Measurements from ENCODE around the gene PDE8A. TPM values are rescaled to one million over a fixed set of nuclear protein-coding genes. Genes with fewer than 3 reads are reported as not detected.

PDE8A gene
- total RNA-seq, 1 experiment from 2014 or later, result 40.0 TPM

- Histone ChIP-seq H3K9me3 (ENCODE audit: control insufficient read depth, insufficient read depth, low read depth, low read length) (no peaks in the 10 kb centered on the region), H3K4me3 (ENCODE audit: low read depth in 2 of 2, low read length in 2 of 2) (no peak overlapping the region), H3K27me3 (ENCODE audit: control insufficient read depth, insufficient read depth, low read length) (no peaks in the 10 kb centered on the region), H3K4me1 (ENCODE audit: control insufficient read depth, insufficient read depth, low read length) (peaks cover 9% of the 10 kb centered on the region; the same call in 1 of the 2 replicates), H3K27ac (ENCODE audit: low read length) (no peak overlapping the region), H3K36me3 (ENCODE audit: control insufficient read depth, insufficient read depth, low read length) (no peaks in the 10 kb centered on the region)
- ATAC-seq (no peak), DNase-seq (ENCODE audit: low read depth, low spot score) (no peak)
- intact Hi-C loops (cut with micrococcal nuclease; ENCODE audit: unreplicated experiment), result no loop called here
- POLR2A ChIA-PET, result no interaction called here
- TF ChIP-seq, protein P1, sequence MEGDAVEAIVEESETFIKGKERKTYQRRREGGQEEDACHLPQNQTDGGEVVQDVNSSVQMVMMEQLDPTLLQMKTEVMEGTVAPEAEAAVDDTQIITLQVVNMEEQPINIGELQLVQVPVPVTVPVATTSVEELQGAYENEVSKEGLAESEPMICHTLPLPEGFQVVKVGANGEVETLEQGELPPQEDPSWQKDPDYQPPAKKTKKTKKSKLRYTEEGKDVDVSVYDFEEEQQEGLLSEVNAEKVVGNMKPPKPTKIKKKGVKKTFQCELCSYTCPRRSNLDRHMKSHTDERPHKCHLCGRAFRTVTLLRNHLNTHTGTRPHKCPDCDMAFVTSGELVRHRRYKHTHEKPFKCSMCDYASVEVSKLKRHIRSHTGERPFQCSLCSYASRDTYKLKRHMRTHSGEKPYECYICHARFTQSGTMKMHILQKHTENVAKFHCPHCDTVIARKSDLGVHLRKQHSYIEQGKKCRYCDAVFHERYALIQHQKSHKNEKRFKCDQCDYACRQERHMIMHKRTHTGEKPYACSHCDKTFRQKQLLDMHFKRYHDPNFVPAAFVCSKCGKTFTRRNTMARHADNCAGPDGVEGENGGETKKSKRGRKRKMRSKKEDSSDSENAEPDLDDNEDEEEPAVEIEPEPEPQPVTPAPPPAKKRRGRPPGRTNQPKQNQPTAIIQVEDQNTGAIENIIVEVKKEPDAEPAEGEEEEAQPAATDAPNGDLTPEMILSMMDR (IDR thresholded peaks at IDR 0.05), result no peak
- no peak for TF ChIP-seq SIN3A (IDR thresholded peaks at IDR 0.05; ENCODE audit: borderline replicate concordance, insufficient read depth, low read depth, low read length)
- TF ChIP-seq REST (IDR thresholded peaks at IDR 0.05; ENCODE audit: insufficient read depth in 1 of 2, low read depth in 2 of 2, low read length in 1 of 2), result no peak
- no peak for TF ChIP-seq TCF7L2 (IDR thresholded peaks at IDR 0.05; ENCODE audit: low read depth, low read length)
- no peak for TF ChIP-seq POLR2AphosphoS5 (IDR thresholded peaks at IDR 0.05; ENCODE audit: low read depth, low read length)
- in situ Hi-C loops (cut with HindIII; ENCODE audit: low pct_unique_long_range_greater_than_20kb, low sequenced_read_pairs), result no loop called here
- CTCF ChIA-PET, result no interaction called here
- no TSS peak for BruUV-seq (replicated peaks)
These were observed 51.5 kb downstream of the PDE8A start for GRCh38 chr15:85033148-85033547.

GRCh38 chr15:85034276-85034675 is 52.6 kb downstream of the PDE8A start:
- ChIA-PET CTCF (no interaction called here), POLR2A (no interaction called here)
- no peak overlapping the region for H3K4me3 ChIP-seq (ENCODE audit: low read depth in 2 of 2, low read length in 2 of 2)
- intact Hi-C loops (cut with micrococcal nuclease; ENCODE audit: unreplicated experiment), result no loop called here
- in situ Hi-C loops (cut with HindIII; ENCODE audit: low pct_unique_long_range_greater_than_20kb, low sequenced_read_pairs), result no loop called here
- no peaks in the 10 kb centered on the region for H3K27me3 ChIP-seq (ENCODE audit: control insufficient read depth, insufficient read depth, low read length)
- H3K9me3 ChIP-seq (ENCODE audit: control insufficient read depth, insufficient read depth, low read depth, low read length), result no peaks in the 10 kb centered on the region
- DNase-seq (ENCODE audit: low read depth, low spot score) (no peak), ATAC-seq (no peak)
- no peak for TF ChIP-seq REST (IDR thresholded peaks at IDR 0.05; ENCODE audit: insufficient read depth in 1 of 2, low read depth in 2 of 2, low read length in 1 of 2)
- TF ChIP-seq POLR2AphosphoS5 (IDR thresholded peaks at IDR 0.05; ENCODE audit: low read depth, low read length), result no peak
- no peak for TF ChIP-seq TCF7L2 (IDR thresholded peaks at IDR 0.05; ENCODE audit: low read depth, low read length)
- TF ChIP-seq, protein P1 (IDR thresholded peaks at IDR 0.05), result no peak
- TF ChIP-seq SIN3A (IDR thresholded peaks at IDR 0.05; ENCODE audit: borderline replicate concordance, insufficient read depth, low read depth, low read length), result no peak
- no TSS peak for BruUV-seq (replicated peaks)
- no peaks in the 10 kb centered on the region for H3K36me3 ChIP-seq (ENCODE audit: control insufficient read depth, insufficient read depth, low read length)
- peaks cover 9% of the 10 kb centered on the region; the same call in 1 of the 2 replicates for H3K4me1 ChIP-seq (ENCODE audit: control insufficient read depth, insufficient read depth, low read length)
- H3K27ac ChIP-seq (ENCODE audit: low read length), result no peak overlapping the region
